B cell (primary cell): ENCODE measurements around the gene ADAP2.

ENCODE experiments used
- CTCF ChIP-seq: fragments of 200-600 bp; IDR thresholded peaks from one replicate; pipeline ENCODE4 v1.8.0; 2022; ENCODE audit warnings: antibody characterized with exemption, mild to moderate bottlenecking
- EZH2 ChIP-seq: IDR thresholded peaks from 2 replicates; pipeline ENCODE4 v1.6.1; 2012; ENCODE audit warnings: borderline replicate concordance, low read depth, mild to moderate bottlenecking, moderate library complexity, low read length; ENCODE audit not compliant: insufficient read depth, poor library complexity, severe bottlenecking

- TF ChIP-seq CTCF (no peak), EZH2 (no peak)
Observed at GRCh38 chr17:30964876-30965275, 43.1 kb downstream of the ADAP2 start.
